ENCODE data around the gene POGLUT2. TPM values are rescaled to one million over a fixed set of nuclear protein-coding genes. Genes with fewer than 3 reads are reported as not detected.

Gene POGLUT2
- total and polyA plus RNA-seq, 2 experiments from 2014 or later, result 14.6 to 17.5 TPM

DNA sequence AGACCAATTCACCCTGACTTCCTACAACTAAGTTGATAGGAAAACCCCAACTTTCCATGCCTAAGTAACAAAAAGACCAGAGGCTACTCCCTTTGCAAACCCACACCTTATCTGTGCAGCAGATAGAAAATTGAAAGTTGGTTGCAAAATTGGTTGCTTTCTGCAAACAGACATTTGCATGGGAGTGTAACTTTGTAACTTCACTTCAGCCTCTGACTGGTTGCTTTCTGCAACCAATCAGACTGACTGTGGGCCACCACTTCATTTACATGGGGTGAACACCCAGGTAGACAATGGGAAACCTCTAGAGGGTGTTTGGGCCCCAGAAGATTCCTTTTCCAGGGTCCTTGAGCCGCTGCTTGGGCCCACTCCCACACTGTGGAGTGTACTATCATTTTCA, 35.0 kb downstream of the POGLUT2 start:
- Mint-ChIP-seq H3K27ac (no peak overlapping the region), H3K4me3 (no peak overlapping the region), H3K36me3 (ENCODE audit: low read depth) (no peaks in the 10 kb centered on the region; the same call in 2 of the 3 replicates), H3K9me3 (no peaks in the 10 kb centered on the region), H3K4me1 (peaks cover 4% of the 10 kb centered on the region; the same call in 2 of the 3 replicates), H3K27me3 (ENCODE audit: insufficient read depth, low read depth, poor library complexity) (no peaks in the 10 kb centered on the region)
- DNase-seq (ENCODE audit: low spot score) (no peak), ATAC-seq (no peak; the same call in 2 of the 3 replicates)
- Histone ChIP-seq H2AFZ (no peak overlapping the region), H3K79me2 (replicated peaks; ENCODE audit: insufficient read depth) (no peaks in the 10 kb centered on the region), H3K4me3 (no peak overlapping the region), H3K9me2 (ENCODE audit: insufficient read depth) (no peaks in the 10 kb centered on the region), H3F3A (replicated peaks; ENCODE audit: low read depth) (no peaks in the 10 kb centered on the region), H3K4me2 (no peak overlapping the region), H3K27ac (ENCODE audit: low read depth) (no peak overlapping the region), H4K20me1 (replicated peaks; ENCODE audit: insufficient read depth) (no peaks in the 10 kb centered on the region), H3K27me3 (ENCODE audit: insufficient read depth) (no peaks in the 10 kb centered on the region), H3K4me1 (ENCODE audit: insufficient read depth) (no peaks in the 10 kb centered on the region), H3K36me3 (ENCODE audit: insufficient read depth) (no peaks in the 10 kb centered on the region)
- TF ChIP-seq, protein P1, sequence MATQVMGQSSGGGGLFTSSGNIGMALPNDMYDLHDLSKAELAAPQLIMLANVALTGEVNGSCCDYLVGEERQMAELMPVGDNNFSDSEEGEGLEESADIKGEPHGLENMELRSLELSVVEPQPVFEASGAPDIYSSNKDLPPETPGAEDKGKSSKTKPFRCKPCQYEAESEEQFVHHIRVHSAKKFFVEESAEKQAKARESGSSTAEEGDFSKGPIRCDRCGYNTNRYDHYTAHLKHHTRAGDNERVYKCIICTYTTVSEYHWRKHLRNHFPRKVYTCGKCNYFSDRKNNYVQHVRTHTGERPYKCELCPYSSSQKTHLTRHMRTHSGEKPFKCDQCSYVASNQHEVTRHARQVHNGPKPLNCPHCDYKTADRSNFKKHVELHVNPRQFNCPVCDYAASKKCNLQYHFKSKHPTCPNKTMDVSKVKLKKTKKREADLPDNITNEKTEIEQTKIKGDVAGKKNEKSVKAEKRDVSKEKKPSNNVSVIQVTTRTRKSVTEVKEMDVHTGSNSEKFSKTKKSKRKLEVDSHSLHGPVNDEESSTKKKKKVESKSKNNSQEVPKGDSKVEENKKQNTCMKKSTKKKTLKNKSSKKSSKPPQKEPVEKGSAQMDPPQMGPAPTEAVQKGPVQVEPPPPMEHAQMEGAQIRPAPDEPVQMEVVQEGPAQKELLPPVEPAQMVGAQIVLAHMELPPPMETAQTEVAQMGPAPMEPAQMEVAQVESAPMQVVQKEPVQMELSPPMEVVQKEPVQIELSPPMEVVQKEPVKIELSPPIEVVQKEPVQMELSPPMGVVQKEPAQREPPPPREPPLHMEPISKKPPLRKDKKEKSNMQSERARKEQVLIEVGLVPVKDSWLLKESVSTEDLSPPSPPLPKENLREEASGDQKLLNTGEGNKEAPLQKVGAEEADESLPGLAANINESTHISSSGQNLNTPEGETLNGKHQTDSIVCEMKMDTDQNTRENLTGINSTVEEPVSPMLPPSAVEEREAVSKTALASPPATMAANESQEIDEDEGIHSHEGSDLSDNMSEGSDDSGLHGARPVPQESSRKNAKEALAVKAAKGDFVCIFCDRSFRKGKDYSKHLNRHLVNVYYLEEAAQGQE (IDR thresholded peaks at IDR 0.05; ENCODE audit: unreplicated experiment), result no peak
- no peak for TF ChIP-seq ZNF114 (CRISPR knock-in tag; IDR thresholded peaks at IDR 0.05)
- TF ChIP-seq ZNF331 (CRISPR knock-in tag; IDR thresholded peaks at IDR 0.05; ENCODE audit: low read depth), result no peak
- no peak for TF ChIP-seq EZH2phosphoT487 (IDR thresholded peaks at IDR 0.05; ENCODE audit: unreplicated experiment)

DNA sequence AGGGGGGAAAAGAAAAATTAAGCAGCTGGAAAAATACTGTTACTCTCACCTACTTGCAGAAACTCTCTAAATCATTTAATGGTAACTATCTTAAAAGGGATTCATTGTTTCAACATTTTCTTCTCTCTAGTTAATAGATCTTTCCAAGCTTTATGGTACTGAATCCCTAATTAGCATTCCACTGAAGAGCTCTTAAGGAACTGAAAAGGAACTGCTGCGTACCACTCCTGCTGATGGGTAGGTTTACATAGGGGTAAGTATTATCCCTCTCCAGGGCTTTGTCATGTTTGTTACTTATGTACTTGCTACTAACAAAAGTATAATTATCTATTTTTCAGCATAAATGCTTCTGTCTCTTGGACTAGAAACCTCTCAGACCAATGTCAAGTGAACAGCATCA, 37.7 kb downstream of the POGLUT2 start:
- peak; percentile 29; the same call in 1 of the 3 replicates for ATAC-seq
- no peak overlapping the region for H2AFZ ChIP-seq
- H3K27me3 Mint-ChIP-seq (ENCODE audit: insufficient read depth, low read depth, poor library complexity), result peaks cover 2% of the 10 kb centered on the region
- no peaks in the 10 kb centered on the region for H4K20me1 ChIP-seq (replicated peaks; ENCODE audit: insufficient read depth)
- TF ChIP-seq ZNF331 (CRISPR knock-in tag; IDR thresholded peaks at IDR 0.05; ENCODE audit: low read depth), result no peak
- TF ChIP-seq JUNB (IDR thresholded peaks at IDR 0.05; ENCODE audit: unreplicated experiment), result no peak
- TF ChIP-seq, protein P2, sequence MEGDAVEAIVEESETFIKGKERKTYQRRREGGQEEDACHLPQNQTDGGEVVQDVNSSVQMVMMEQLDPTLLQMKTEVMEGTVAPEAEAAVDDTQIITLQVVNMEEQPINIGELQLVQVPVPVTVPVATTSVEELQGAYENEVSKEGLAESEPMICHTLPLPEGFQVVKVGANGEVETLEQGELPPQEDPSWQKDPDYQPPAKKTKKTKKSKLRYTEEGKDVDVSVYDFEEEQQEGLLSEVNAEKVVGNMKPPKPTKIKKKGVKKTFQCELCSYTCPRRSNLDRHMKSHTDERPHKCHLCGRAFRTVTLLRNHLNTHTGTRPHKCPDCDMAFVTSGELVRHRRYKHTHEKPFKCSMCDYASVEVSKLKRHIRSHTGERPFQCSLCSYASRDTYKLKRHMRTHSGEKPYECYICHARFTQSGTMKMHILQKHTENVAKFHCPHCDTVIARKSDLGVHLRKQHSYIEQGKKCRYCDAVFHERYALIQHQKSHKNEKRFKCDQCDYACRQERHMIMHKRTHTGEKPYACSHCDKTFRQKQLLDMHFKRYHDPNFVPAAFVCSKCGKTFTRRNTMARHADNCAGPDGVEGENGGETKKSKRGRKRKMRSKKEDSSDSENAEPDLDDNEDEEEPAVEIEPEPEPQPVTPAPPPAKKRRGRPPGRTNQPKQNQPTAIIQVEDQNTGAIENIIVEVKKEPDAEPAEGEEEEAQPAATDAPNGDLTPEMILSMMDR (conservative IDR thresholded peaks at IDR 0.05; ENCODE audit: low read depth in 2 of 2), result no peak
- TF ChIP-seq, protein P3, sequence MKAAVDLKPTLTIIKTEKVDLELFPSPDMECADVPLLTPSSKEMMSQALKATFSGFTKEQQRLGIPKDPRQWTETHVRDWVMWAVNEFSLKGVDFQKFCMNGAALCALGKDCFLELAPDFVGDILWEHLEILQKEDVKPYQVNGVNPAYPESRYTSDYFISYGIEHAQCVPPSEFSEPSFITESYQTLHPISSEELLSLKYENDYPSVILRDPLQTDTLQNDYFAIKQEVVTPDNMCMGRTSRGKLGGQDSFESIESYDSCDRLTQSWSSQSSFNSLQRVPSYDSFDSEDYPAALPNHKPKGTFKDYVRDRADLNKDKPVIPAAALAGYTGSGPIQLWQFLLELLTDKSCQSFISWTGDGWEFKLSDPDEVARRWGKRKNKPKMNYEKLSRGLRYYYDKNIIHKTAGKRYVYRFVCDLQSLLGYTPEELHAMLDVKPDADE (IDR thresholded peaks at IDR 0.05), result no peak
- TF ChIP-seq, protein P1 (IDR thresholded peaks at IDR 0.05; ENCODE audit: unreplicated experiment), result no peak
- TF ChIP-seq NANOG (IDR thresholded peaks at IDR 0.05; ENCODE audit: borderline replicate concordance), result no peak
- no peak for TF ChIP-seq ZNF114 (CRISPR knock-in tag; IDR thresholded peaks at IDR 0.05)
- H3K9me3 Mint-ChIP-seq, result no peaks in the 10 kb centered on the region
- no peaks in the 10 kb centered on the region for H3K36me3 ChIP-seq (ENCODE audit: insufficient read depth)
- no peaks in the 10 kb centered on the region for H3K79me2 ChIP-seq (replicated peaks; ENCODE audit: insufficient read depth)
- no peak overlapping the region for H3K27ac Mint-ChIP-seq
- no peaks in the 10 kb centered on the region for H3K9me2 ChIP-seq (ENCODE audit: insufficient read depth)
- DNase-seq (ENCODE audit: low spot score), result no peak
- no peak overlapping the region for H3K27ac ChIP-seq (ENCODE audit: low read depth)
- no peaks in the 10 kb centered on the region for H3F3A ChIP-seq (replicated peaks; ENCODE audit: low read depth)
- peaks cover 4% of the 10 kb centered on the region; the same call in 2 of the 3 replicates for H3K4me1 Mint-ChIP-seq
- no peaks in the 10 kb centered on the region for H3K4me1 ChIP-seq (ENCODE audit: insufficient read depth)
- no peak overlapping the region for H3K4me2 ChIP-seq
- H3K36me3 Mint-ChIP-seq (ENCODE audit: low read depth), result no peaks in the 10 kb centered on the region
- no peak overlapping the region for H3K4me3 Mint-ChIP-seq
- no peaks in the 10 kb centered on the region for H3K27me3 ChIP-seq (ENCODE audit: insufficient read depth)
- H3K4me3 ChIP-seq, result no peak overlapping the region

All from GM23338 (cell line).